HL-60 (cell line): Measurements from ENCODE around the gene OSM.

Experiments used
- DNase-seq, 2 experiments: peaks; one replicate each; pipeline ENCODE4 v3.0.0-alpha.2; 2010 to 2020; ENCODE audit warnings: low read depth in 1 of 2, low spot score in 1 of 2
- H3K27ac ChIP-seq: fragments of 250-450 bp; sonication (Bioruptor Pico); replicated peaks from 2 replicates; pipeline ENCODE4 v1.5.1; 2020; ENCODE audit warnings: mild to moderate bottlenecking, moderate library complexity
- H3K27me3 ChIP-seq: fragments of 250-450 bp; sonication (Bioruptor Pico); 2 replicates; pipeline ENCODE4 v1.5.1; 2021; ENCODE audit warnings: mild to moderate bottlenecking, moderate library complexity; ENCODE audit not compliant: insufficient read depth, poor library complexity, severe bottlenecking
- H3K4me3 ChIP-seq: replicated peaks from 2 replicates; pipeline ENCODE4 v1.5.1; 2011; ENCODE audit warnings: mild to moderate bottlenecking, control low read depth, low read length; ENCODE audit not compliant: insufficient read depth
- GABPA ChIP-seq: IDR thresholded peaks from 2 replicates; pipeline ENCODE4 v1.6.1; 2012; ENCODE audit warnings: low read depth
- POLR2AphosphoS5 ChIP-seq: IDR thresholded peaks from 2 replicates; pipeline ENCODE4 v1.6.1; 2012; ENCODE audit warnings: low read depth
- REST ChIP-seq: IDR thresholded peaks from 2 replicates; pipeline ENCODE4 v1.6.1; 2012; ENCODE audit warnings: low read depth; ENCODE audit not compliant: insufficient replicate concordance
- SPI1 ChIP-seq: IDR thresholded peaks from 2 replicates; pipeline ENCODE4 v1.6.1; 2012; ENCODE audit warnings: low read depth, mild to moderate bottlenecking, borderline replicate concordance
- TF ChIP-seq, protein P1 (sequence below): IDR thresholded peaks from one replicate; pipeline ENCODE4 v1.5.1; 2011; ENCODE audit warnings: low read length, control low read depth, inconsistent platforms; ENCODE audit not compliant: insufficient read depth

The OSM gene

GRCh38 chr22:30301995-30302809 is 35.6 kb upstream of the OSM start:
- TF ChIP-seq, protein P1, sequence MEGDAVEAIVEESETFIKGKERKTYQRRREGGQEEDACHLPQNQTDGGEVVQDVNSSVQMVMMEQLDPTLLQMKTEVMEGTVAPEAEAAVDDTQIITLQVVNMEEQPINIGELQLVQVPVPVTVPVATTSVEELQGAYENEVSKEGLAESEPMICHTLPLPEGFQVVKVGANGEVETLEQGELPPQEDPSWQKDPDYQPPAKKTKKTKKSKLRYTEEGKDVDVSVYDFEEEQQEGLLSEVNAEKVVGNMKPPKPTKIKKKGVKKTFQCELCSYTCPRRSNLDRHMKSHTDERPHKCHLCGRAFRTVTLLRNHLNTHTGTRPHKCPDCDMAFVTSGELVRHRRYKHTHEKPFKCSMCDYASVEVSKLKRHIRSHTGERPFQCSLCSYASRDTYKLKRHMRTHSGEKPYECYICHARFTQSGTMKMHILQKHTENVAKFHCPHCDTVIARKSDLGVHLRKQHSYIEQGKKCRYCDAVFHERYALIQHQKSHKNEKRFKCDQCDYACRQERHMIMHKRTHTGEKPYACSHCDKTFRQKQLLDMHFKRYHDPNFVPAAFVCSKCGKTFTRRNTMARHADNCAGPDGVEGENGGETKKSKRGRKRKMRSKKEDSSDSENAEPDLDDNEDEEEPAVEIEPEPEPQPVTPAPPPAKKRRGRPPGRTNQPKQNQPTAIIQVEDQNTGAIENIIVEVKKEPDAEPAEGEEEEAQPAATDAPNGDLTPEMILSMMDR = no peak
- TF ChIP-seq REST (no peak), GABPA (no peak), POLR2AphosphoS5 (0 out of 2 replicates have a peak, but pooled peaks have one; percentile 62), SPI1 (peak; percentile 99)
- peak; percentile 70 to 92 for DNase-seq
- no peak overlapping the region for H3K4me3 ChIP-seq
- no peaks in the 10 kb centered on the region for H3K27me3 ChIP-seq
- peak overlapping the region; percentile 50 for H3K27ac ChIP-seq

- TF ChIP-seq SPI1 = no peak
- TF ChIP-seq GABPA = no peak
- no peak for TF ChIP-seq POLR2AphosphoS5
- TF ChIP-seq, protein P1 = no peak
- DNase-seq = no peak
- Histone ChIP-seq H3K4me3 (no peak overlapping the region), H3K27me3 (no peaks in the 10 kb centered on the region), H3K27ac (no peak overlapping the region)
These were observed 32.7 kb upstream of the OSM start for GRCh38 chr22:30299322-30299721.

GRCh38 chr22:30297991-30298701 is 31.5 kb upstream of the OSM start:
- Histone ChIP-seq H3K27ac (no peak overlapping the region), H3K4me3 (no peak overlapping the region), H3K27me3 (no peaks in the 10 kb centered on the region)
- DNase-seq = no peak
- no peak for TF ChIP-seq SPI1
- TF ChIP-seq GABPA = no peak
- TF ChIP-seq, protein P1 = no peak
- TF ChIP-seq REST = no peak
- no peak for TF ChIP-seq POLR2AphosphoS5
